ENCODE results near the gene PTPRM. TPM values are rescaled to one million over a fixed set of nuclear protein-coding genes. Genes with fewer than 3 reads are reported as not detected.

The PTPRM gene
- total RNA-seq, 1 experiment from 2014 or later: 42.3 TPM

DNA sequence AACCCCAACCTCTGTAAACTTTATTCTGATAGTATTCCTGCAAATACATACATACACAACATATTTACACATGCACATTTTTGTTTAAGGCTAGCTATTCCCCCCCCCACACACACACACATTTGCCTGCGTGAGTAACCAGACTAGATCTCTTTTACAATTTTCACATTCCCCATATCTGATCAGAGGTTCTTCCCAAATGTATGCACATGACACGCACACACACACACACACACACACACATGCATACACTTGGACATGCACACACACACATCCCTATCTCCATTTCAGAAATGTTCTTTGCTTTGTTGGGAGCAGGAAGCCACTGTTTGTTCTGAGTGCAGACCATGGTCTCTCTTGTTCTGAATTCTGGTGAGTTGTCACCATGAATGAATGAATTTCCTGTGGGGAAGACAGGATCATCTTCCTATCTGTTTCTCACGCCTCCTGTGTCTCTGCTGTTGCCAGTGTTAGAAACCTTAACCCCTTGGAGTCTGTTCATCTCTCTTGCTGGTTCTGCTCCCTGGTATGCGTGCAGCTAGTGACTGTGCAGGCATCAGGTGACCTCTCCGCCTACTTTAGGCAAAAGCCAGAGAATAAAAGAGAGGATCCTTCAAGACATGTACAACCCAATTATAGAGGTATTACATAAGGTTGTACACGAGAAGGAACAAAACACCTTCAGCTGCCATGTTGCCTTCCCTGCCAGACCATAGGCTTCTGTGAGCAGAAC is 791.1 kb downstream of the PTPRM start:
- intact Hi-C loops (cut with micrococcal nuclease; ENCODE audit: unreplicated experiment): no loop called here
- Mint-ChIP-seq H3K27ac (ENCODE audit: unreplicated experiment) (no peak overlapping the region), H3K36me3 (ENCODE audit: insufficient read depth, unreplicated experiment) (no peaks in the 10 kb centered on the region), H3K9me3 (ENCODE audit: low read depth, unreplicated experiment) (no peaks in the 10 kb centered on the region), H3K4me1 (ENCODE audit: low read depth, unreplicated experiment) (no peaks in the 10 kb centered on the region), H3K27me3 (ENCODE audit: unreplicated experiment) (no peaks in the 10 kb centered on the region), H3K4me3 (ENCODE audit: low read depth, unreplicated experiment) (no peak overlapping the region)
- TF ChIP-seq, protein P1, sequence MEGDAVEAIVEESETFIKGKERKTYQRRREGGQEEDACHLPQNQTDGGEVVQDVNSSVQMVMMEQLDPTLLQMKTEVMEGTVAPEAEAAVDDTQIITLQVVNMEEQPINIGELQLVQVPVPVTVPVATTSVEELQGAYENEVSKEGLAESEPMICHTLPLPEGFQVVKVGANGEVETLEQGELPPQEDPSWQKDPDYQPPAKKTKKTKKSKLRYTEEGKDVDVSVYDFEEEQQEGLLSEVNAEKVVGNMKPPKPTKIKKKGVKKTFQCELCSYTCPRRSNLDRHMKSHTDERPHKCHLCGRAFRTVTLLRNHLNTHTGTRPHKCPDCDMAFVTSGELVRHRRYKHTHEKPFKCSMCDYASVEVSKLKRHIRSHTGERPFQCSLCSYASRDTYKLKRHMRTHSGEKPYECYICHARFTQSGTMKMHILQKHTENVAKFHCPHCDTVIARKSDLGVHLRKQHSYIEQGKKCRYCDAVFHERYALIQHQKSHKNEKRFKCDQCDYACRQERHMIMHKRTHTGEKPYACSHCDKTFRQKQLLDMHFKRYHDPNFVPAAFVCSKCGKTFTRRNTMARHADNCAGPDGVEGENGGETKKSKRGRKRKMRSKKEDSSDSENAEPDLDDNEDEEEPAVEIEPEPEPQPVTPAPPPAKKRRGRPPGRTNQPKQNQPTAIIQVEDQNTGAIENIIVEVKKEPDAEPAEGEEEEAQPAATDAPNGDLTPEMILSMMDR (IDR thresholded peaks at IDR 0.05; ENCODE audit: unreplicated experiment): no peak
- DNase-seq: no peak
- CTCF ChIA-PET: interaction anchor here (0.6 kb wide), 1 partner anchor 211 kb away, joined by 3 read pairs; no protein-coding TSS in a partner anchor
- no TSS peak for BruUV-seq (replicated peaks)

DNA sequence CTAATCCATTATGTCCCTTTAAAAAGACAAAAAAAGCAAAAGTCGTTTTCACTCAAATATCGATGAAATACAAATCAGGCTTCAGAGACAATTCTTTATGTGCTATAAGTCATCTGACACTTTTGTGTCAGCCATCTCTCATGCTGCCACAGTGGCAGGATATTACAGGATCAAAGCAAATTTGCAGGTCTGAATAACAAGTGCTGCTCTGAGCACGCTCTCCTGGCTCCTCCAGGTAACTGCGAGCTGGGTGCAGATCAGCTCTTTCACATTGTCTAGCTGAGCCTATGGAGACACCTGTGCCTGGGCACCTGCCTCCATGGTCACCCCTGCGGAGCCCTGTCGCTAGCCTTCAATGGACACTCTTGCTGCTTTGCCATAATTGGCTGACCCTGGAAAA is 792.0 kb downstream of the PTPRM start:
- Mint-ChIP-seq H3K4me3 (ENCODE audit: low read depth, unreplicated experiment) (no peak overlapping the region), H3K27ac (ENCODE audit: unreplicated experiment) (no peak overlapping the region), H3K9me3 (ENCODE audit: low read depth, unreplicated experiment) (no peaks in the 10 kb centered on the region), H3K27me3 (ENCODE audit: unreplicated experiment) (no peaks in the 10 kb centered on the region), H3K4me1 (ENCODE audit: low read depth, unreplicated experiment) (no peaks in the 10 kb centered on the region), H3K36me3 (ENCODE audit: insufficient read depth, unreplicated experiment) (no peaks in the 10 kb centered on the region)
- CTCF ChIA-PET: no interaction called here
- intact Hi-C loops (cut with micrococcal nuclease; ENCODE audit: unreplicated experiment): no loop called here
- DNase-seq: no peak
- BruUV-seq (replicated peaks): no TSS peak
- TF ChIP-seq, protein P1 (IDR thresholded peaks at IDR 0.05; ENCODE audit: unreplicated experiment): no peak

DNA sequence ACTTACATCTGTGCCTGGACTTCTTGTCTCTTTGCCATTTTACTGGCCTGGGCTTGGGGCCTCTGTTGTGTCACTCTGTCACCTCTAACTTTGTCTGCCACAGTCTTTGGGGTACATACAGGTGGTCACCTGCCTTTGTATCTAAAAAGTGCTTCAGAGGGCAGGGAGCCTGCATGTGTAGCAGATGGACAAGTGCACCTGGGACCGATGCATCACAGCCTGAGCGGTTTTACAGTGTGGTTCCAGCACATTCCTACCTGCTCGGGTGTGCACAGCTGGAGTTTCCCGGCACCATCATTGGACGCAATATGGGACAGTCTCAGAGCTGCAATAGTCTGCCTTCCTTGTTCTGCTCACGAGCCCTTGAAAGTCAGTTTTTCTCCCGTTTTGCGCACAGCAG is 792.4 kb downstream of the PTPRM start:
- CTCF ChIA-PET: no interaction called here

DNA sequence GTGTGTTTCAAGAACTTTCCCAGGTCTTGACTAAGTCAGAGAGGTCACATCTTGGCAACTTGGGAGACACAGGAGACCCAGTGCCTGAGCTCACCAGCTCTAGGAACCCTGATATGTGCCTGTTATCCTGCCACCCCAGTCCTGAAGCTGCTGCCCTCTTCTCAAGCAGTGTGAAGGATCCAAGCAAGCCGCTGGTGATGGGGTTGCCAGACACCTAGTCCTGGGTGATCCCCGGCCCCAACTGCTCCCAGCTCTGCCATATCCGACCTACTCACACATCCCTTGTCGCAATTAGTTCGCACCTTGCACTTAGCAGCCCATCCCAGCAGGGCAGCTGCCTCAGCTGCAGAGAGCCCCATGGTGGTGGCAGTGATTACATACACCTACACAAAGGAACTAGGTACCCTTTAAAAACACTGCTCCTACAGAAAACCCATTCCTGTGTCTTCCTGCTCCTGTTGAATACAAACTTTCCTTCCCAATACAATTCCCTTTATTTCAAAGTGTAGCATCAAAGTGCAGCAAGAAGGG is 794.9 kb downstream of the PTPRM start:
- no peak for DNase-seq

More for the DNA sequence above, 792.4 kb downstream of the PTPRM start:
- no peaks in the 10 kb centered on the region for H3K4me1 Mint-ChIP-seq (ENCODE audit: low read depth, unreplicated experiment)
- no peak for DNase-seq
- TF ChIP-seq, protein P1 (IDR thresholded peaks at IDR 0.05; ENCODE audit: unreplicated experiment): no peak
- H3K27me3 Mint-ChIP-seq (ENCODE audit: unreplicated experiment): no peaks in the 10 kb centered on the region
- no TSS peak for BruUV-seq (replicated peaks)
- H3K9me3 Mint-ChIP-seq (ENCODE audit: low read depth, unreplicated experiment): no peaks in the 10 kb centered on the region
- H3K36me3 Mint-ChIP-seq (ENCODE audit: insufficient read depth, unreplicated experiment): no peaks in the 10 kb centered on the region
- H3K4me3 Mint-ChIP-seq (ENCODE audit: low read depth, unreplicated experiment): no peak overlapping the region
- H3K27ac Mint-ChIP-seq (ENCODE audit: unreplicated experiment): no peak overlapping the region
- intact Hi-C loops (cut with micrococcal nuclease; ENCODE audit: unreplicated experiment): no loop called here

More for the DNA sequence above, 794.9 kb downstream of the PTPRM start:
- TF ChIP-seq, protein P1 (IDR thresholded peaks at IDR 0.05; ENCODE audit: unreplicated experiment): no peak
- CTCF ChIA-PET: interaction anchor here (0.6 kb wide), 1 partner anchor 8 kb away, joined by 6 read pairs; no protein-coding TSS in a partner anchor
- Mint-ChIP-seq H3K27me3 (ENCODE audit: unreplicated experiment) (no peaks in the 10 kb centered on the region), H3K36me3 (ENCODE audit: insufficient read depth, unreplicated experiment) (peaks cover under 1% of the 10 kb centered on the region), H3K4me1 (ENCODE audit: low read depth, unreplicated experiment) (no peaks in the 10 kb centered on the region), H3K27ac (ENCODE audit: unreplicated experiment) (no peak overlapping the region), H3K9me3 (ENCODE audit: low read depth, unreplicated experiment) (no peaks in the 10 kb centered on the region), H3K4me3 (ENCODE audit: low read depth, unreplicated experiment) (no peak overlapping the region)
- no TSS peak for BruUV-seq (replicated peaks)
- intact Hi-C loops (cut with micrococcal nuclease; ENCODE audit: unreplicated experiment): loop anchor here (10.0 kb wide), 1 partner anchor 277 kb away; no protein-coding TSS in a partner anchor

Data from Calu3 (cell line).